HepG2 (cell line): ENCODE results near the gene EXOC5. TPM values are rescaled to one million over a fixed set of nuclear protein-coding genes. Genes with fewer than 3 reads are reported as not detected.

Source experiments
- ASH2L ChIP-seq: fragments of 300-600, 200-600 bp; sonication (generic); IDR thresholded peaks from 2 replicates; pipeline ENCODE4 v1.7.0; 2017; ENCODE audit warnings: low read depth, mild to moderate bottlenecking, moderate library complexity, mixed read lengths, low read length; ENCODE audit not compliant: insufficient read length
- GMEB2 ChIP-seq: IDR thresholded peaks from 2 replicates; pipeline ENCODE4 v1.6.1; 2016; ENCODE audit warnings: missing biosample characterization, missing genetic modification reagents, low read depth
- MAFK ChIP-seq, 2 experiments: IDR thresholded peaks in 1 of 2; conservative IDR thresholded peaks in 1 of 2; 2 replicates each; pipeline ENCODE4 v1.6.1; 2011; ENCODE audit warnings: improper control_type of control experiment in 2 of 2, low read length in 2 of 2
- NR2F1 ChIP-seq, 2 experiments: fragments of 450-650 bp in 1 of 2; formaldehyde crosslinking in 1 of 2; IDR thresholded peaks; 2 replicates each; pipeline versions ENCODE4 v1.5.0 to v1.6.1; 2016 to 2020; ENCODE audit warnings: mild to moderate bottlenecking in 1 of 2, missing compliant biosample characterization in 1 of 2, missing genetic modification reagents in 1 of 2, moderate library complexity in 1 of 2
- SETDB1 ChIP-seq: sonication (generic); formaldehyde crosslinking; IDR thresholded peaks from 2 replicates; pipeline ENCODE4 v1.5.1; 2020; ENCODE audit warnings: missing genetic modification reagents, mild to moderate bottlenecking, borderline replicate concordance
- SIN3B ChIP-seq: fragments of 150-350 bp; IDR thresholded peaks from 2 replicates; pipeline ENCODE4 v1.6.1; 2014; ENCODE audit warnings: low read length
- TBP ChIP-seq: sonication (generic); formaldehyde crosslinking; IDR thresholded peaks from 2 replicates; pipeline ENCODE4 v1.5.0; 2020; ENCODE audit warnings: missing genetic modification reagents
- TRIM22 ChIP-seq: fragments of 450-650 bp; IDR thresholded peaks from 2 replicates; pipeline ENCODE4 v1.6.1; 2017
- ZNF362 ChIP-seq: sonication (generic); formaldehyde crosslinking; IDR thresholded peaks from 2 replicates; pipeline ENCODE4 v1.4.0; 2020; ENCODE audit warnings: missing genetic modification reagents, mild to moderate bottlenecking, borderline replicate concordance
- ZNF691 ChIP-seq: sonication (generic); formaldehyde crosslinking; IDR thresholded peaks from 2 replicates; pipeline ENCODE4 v1.4.0; 2020; ENCODE audit warnings: missing genetic modification reagents, low read depth, mild to moderate bottlenecking, borderline replicate concordance
- polyA plus RNA-seq, 8 experiments: library from polyadenylated mRNA; depleted of rRNA in 3 of 8; stranded (reverse) in 7 of 8; unstranded in 1 of 8; fragments of >200 nt; fragmentation: Illumina TruSeq in 4 of 8; extraction: Trizol in 4 of 8; gene quantifications; 2 replicates each; pipeline versions ENCODE4 v1.2.1 to v1.2.3, GENCODE V29; 2011 to 2016; ENCODE audit warnings: low read depth in 4 of 8, missing spikeins in 1 of 8, mixed read lengths in 1 of 8; ENCODE audit not compliant: insufficient read depth in 1 of 8
- total RNA-seq, 5 experiments: library from RNA; depleted of rRNA; stranded (reverse); fragments of >200 nt; fragmentation: Illumina TruSeq; extraction: Trizol; gene quantifications; 2 replicates each; pipeline ENCODE4 v1.2.3, GENCODE V29; 2016; ENCODE audit warnings: low read depth in 1 of 5
- TF ChIP-seq, protein P1 (sequence below): sonication (generic); formaldehyde crosslinking; IDR thresholded peaks from 2 replicates; pipeline ENCODE4 v1.4.0; 2020; ENCODE audit warnings: missing genetic modification reagents
- TF ChIP-seq, protein P2 (sequence below): sonication (generic); formaldehyde crosslinking; IDR thresholded peaks from 2 replicates; pipeline ENCODE4 v1.4.0; 2020; ENCODE audit warnings: mild to moderate bottlenecking, missing genetic modification reagents
- TF ChIP-seq, protein P3 (sequence below): sonication (generic); formaldehyde crosslinking; IDR thresholded peaks from 2 replicates; pipeline ENCODE4 v1.4.0; 2020; ENCODE audit warnings: missing genetic modification reagents, mild to moderate bottlenecking, borderline replicate concordance

The EXOC5 gene
- total and polyA plus RNA-seq, 2 of the 13 experiments (the other 11 are each of a cell fraction or from before 2014, with no cell fraction given): 15.1 to 43.8 TPM

DNA sequence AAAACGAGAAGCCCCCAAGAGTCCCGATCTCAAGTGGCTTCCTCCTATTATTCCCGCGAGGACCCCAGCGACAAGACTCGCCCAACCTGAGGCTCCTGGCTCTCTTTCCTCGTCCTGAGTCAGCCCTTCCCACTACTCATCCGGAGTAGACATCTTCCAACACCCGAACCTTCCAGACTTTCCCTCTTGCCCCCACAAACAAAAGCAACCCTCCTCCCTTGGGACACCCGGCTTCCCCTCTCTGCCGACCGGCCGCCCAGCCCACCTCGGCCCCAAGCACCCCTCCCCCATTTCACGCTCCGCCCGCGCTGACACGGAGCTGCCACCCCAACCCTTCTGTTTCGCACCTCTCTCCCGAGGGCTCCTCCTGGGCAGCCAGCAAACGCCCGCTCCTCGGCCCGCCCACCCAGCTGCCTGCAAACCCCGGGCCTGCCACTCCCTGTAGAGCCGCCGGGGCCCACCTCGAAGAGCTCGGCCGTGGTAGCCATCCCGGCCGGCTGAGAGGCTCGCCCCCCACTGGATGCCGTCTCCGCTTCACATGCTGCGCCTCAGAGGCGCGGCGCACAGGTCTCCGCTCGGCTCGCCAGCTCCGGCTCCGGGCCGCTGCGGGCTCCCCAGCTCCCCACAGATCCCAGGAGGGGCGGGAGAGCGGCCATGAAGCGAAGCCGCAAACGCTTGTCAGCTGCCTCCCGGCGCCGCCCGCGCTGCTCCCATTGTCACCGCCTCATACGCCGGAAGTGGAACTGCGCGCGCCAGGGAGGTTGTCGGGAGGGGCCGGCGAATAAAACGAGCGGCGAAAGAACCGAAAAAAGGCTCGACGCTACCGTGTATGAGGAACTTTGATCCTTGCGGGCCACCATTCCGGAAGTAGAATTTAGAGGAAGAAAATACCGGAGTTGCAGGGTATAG is at the start of gene EXOC5, which contains the start of gene AP5M1 (continued):
- TF ChIP-seq, protein P1, sequence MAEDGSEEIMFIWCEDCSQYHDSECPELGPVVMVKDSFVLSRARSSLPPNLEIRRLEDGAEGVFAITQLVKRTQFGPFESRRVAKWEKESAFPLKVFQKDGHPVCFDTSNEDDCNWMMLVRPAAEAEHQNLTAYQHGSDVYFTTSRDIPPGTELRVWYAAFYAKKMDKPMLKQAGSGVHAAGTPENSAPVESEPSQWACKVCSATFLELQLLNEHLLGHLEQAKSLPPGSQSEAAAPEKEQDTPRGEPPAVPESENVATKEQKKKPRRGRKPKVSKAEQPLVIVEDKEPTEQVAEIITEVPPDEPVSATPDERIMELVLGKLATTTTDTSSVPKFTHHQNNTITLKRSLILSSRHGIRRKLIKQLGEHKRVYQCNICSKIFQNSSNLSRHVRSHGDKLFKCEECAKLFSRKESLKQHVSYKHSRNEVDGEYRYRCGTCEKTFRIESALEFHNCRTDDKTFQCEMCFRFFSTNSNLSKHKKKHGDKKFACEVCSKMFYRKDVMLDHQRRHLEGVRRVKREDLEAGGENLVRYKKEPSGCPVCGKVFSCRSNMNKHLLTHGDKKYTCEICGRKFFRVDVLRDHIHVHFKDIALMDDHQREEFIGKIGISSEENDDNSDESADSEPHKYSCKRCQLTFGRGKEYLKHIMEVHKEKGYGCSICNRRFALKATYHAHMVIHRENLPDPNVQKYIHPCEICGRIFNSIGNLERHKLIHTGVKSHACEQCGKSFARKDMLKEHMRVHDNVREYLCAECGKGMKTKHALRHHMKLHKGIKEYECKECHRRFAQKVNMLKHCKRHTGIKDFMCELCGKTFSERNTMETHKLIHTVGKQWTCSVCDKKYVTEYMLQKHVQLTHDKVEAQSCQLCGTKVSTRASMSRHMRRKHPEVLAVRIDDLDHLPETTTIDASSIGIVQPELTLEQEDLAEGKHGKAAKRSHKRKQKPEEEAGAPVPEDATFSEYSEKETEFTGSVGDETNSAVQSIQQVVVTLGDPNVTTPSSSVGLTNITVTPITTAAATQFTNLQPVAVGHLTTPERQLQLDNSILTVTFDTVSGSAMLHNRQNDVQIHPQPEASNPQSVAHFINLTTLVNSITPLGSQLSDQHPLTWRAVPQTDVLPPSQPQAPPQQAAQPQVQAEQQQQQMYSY (CRISPR knock-in tag): peak; percentile 89
- TF ChIP-seq NR2F1 (CRISPR knock-in tag; IDR thresholded peaks at IDR 0.05) (no peak), SETDB1 (CRISPR knock-in tag) (no peak), SIN3B (peak; percentile 40; the same call in 1 of the 2 replicates), TBP (no peak), ZNF362 (CRISPR knock-in tag) (peak; percentile 69; the same call in 1 of the 2 replicates), TRIM22 (no peak), ASH2L (peak; percentile 96), MAFK (conservative IDR thresholded peaks at IDR 0.05 in 1 of 2, IDR thresholded peaks at IDR 0.05 in 1 of 2; ENCODE audit: low read length in 2 of 2) (no peak), GMEB2 (CRISPR knock-in tag) (peak; percentile 59; the same call in 1 of the 2 replicates), ZNF691 (CRISPR knock-in tag) (no peak)
- TF ChIP-seq, protein P2, sequence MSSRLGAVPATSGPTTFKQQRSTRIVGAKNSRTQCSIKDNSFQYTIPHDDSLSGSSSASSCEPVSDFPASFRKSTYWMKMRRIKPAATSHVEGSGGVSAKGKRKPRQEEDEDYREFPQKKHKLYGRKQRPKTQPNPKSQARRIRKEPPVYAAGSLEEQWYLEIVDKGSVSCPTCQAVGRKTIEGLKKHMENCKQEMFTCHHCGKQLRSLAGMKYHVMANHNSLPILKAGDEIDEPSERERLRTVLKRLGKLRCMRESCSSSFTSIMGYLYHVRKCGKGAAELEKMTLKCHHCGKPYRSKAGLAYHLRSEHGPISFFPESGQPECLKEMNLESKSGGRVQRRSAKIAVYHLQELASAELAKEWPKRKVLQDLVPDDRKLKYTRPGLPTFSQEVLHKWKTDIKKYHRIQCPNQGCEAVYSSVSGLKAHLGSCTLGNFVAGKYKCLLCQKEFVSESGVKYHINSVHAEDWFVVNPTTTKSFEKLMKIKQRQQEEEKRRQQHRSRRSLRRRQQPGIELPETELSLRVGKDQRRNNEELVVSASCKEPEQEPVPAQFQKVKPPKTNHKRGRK (CRISPR knock-in tag): no peak
- TF ChIP-seq, protein P3, sequence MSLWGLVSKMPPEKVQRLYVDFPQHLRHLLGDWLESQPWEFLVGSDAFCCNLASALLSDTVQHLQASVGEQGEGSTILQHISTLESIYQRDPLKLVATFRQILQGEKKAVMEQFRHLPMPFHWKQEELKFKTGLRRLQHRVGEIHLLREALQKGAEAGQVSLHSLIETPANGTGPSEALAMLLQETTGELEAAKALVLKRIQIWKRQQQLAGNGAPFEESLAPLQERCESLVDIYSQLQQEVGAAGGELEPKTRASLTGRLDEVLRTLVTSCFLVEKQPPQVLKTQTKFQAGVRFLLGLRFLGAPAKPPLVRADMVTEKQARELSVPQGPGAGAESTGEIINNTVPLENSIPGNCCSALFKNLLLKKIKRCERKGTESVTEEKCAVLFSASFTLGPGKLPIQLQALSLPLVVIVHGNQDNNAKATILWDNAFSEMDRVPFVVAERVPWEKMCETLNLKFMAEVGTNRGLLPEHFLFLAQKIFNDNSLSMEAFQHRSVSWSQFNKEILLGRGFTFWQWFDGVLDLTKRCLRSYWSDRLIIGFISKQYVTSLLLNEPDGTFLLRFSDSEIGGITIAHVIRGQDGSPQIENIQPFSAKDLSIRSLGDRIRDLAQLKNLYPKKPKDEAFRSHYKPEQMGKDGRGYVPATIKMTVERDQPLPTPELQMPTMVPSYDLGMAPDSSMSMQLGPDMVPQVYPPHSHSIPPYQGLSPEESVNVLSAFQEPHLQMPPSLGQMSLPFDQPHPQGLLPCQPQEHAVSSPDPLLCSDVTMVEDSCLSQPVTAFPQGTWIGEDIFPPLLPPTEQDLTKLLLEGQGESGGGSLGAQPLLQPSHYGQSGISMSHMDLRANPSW (CRISPR knock-in tag): no peak
